Stomach (tissue), 9 donors: Measurements from ENCODE around the gene COL12A1. TPM values are rescaled to one million over a fixed set of nuclear protein-coding genes. Genes with fewer than 3 reads are reported as not detected.

Experiments used
- DNase-seq, 2 donors: peaks; one replicate each; pipeline versions ENCODE4 v3.0.0 to v3.0.0-alpha.2; 2013 to 2019
- H3K27ac ChIP-seq, 5 donors: fragments of 200-600 bp in 4 of 5; sonication (generic) in 4 of 5; one replicate each; pipeline ENCODE4 v1.5.1; 2013 to 2019; ENCODE audit warnings: mild to moderate bottlenecking in 1 of 5, moderate library complexity in 1 of 5
- H3K27me3 ChIP-seq, 3 donors: fragments of 200-600 bp; sonication (generic); one replicate each; pipeline ENCODE4 v1.5.1; 2017 to 2019; ENCODE audit warnings: mixed run types in 1 of 3
- H3K36me3 ChIP-seq, 4 donors: fragments of 200-600 bp; sonication (generic); 1 replicate in 3 of 4; 2 replicates in 1 of 4; pipeline ENCODE4 v1.5.1; 2016 to 2019
- H3K4me1 ChIP-seq, 4 donors: fragments of 200-600 bp; sonication (generic); one replicate each; pipeline ENCODE4 v1.5.1; 2016 to 2019
- H3K4me3 ChIP-seq, 4 donors: fragments of 200-600 bp; sonication (generic) in 3 of 4; one replicate each; pipeline ENCODE4 v1.5.1; 2016 to 2019; ENCODE audit warnings: mild to moderate bottlenecking in 1 of 4
- H3K9me3 ChIP-seq, 4 donors: fragments of 200-600 bp; sonication (generic); one replicate each; pipeline ENCODE4 v1.5.1; 2016 to 2019
- CTCF ChIP-seq, 7 experiments: fragments of 450-650 bp in 4 of 7; fragments of 200-600 bp in 3 of 7; sonication (generic) in 3 of 7; IDR thresholded peaks; one replicate each; pipeline ENCODE4 v1.5.1; 2016 to 2019; ENCODE audit warnings: antibody characterized with exemption in 7 of 7, control low read depth in 2 of 7, mild to moderate bottlenecking in 1 of 7
- EP300 ChIP-seq: sonication (generic); formaldehyde crosslinking; IDR thresholded peaks from one replicate; pipeline ENCODE4 v1.6.1; 2017; ENCODE audit warnings: antibody characterized with exemption
- POLR2A ChIP-seq, 4 donors: fragments of 450-650 bp; IDR thresholded peaks; one replicate each; pipeline ENCODE4 v1.6.1; 2016; ENCODE audit warnings: antibody characterized with exemption in 4 of 4, control low read depth in 2 of 4, mild to moderate bottlenecking in 1 of 4, moderate library complexity in 1 of 4
- POLR2AphosphoS5 ChIP-seq, 3 donors: sonication (generic); formaldehyde crosslinking; IDR thresholded peaks; one replicate each; pipeline ENCODE4 v1.6.1; 2016; ENCODE audit warnings: antibody characterized with exemption in 3 of 3
- WGBS, 5 donors: extraction: QIAGEN DNeasy Blood & Tissue Kit in 3 of 5; methylation state at CpG; one replicate each; pipeline versions ENCODE4 v1.1.5 to v1.1.7; 2013 to 2018; 5-methylcytosine and 5-hydroxymethylcytosine counted together
- intact Hi-C: fragments of 100-400 bp; cut with DNase I; formaldehyde crosslinking; loops from one replicate; pipeline ENCODE4 v1.15.1; 2023; ENCODE audit warnings: low total_unique reads
- polyA plus RNA-seq, 3 donors: library from polyadenylated mRNA; stranded (reverse); fragments of 200-250 nt; gene quantifications; one replicate each; pipeline ENCODE4 v1.2.3, GENCODE V29; 2013
- total RNA-seq, 5 donors: library from RNA; depleted of rRNA; stranded (reverse); fragments of >200 nt; gene quantifications; one replicate each; pipeline versions ENCODE4 v1.1.0 to v1.2.3, GENCODE V29; 2014 to 2016
- donor health status: healthy with polysubstance abuse.
- donor health status: Bipolar disorder and iron deficiency.
- donor health status: healthy.

The COL12A1 gene
- total and polyA plus RNA-seq, 8 donors = 3.4 to 170 (median 20.3) TPM

GRCh38 chr6:75108333-75108974 is 97.4 kb downstream of the COL12A1 start:
- 34 to 62% (median 40%) methylated on average over 2 of the region's 2 CpGs for WGBS, 5 donors
- Histone ChIP-seq H3K27ac (no peak overlapping the region), H3K9me3 (no peaks in the 10 kb centered on the region), H3K4me1 (peaks cover 0 to 16% (median 0%) of the 10 kb centered on the region in 4 donors), H3K4me3 (no peak overlapping the region), H3K36me3 (peaks cover 0 to 4% (median 0%) of the 10 kb centered on the region in 4 donors), H3K27me3 (no peaks in the 10 kb centered on the region)
- intact Hi-C loops = no loop called here
- TF ChIP-seq CTCF (IDR thresholded peaks at IDR 0.05) (no peak), POLR2A (IDR thresholded peaks at IDR 0.05) (no peak), POLR2AphosphoS5 (IDR thresholded peaks at IDR 0.05) (no peak), EP300 (no peak)
- no peak for DNase-seq

- Histone ChIP-seq H3K4me3 (no peak overlapping the region), H3K27me3 (no peaks in the 10 kb centered on the region), H3K36me3 (peaks cover 0 to 7% (median 0%) of the 10 kb centered on the region in 4 donors), H3K27ac (no peak overlapping the region), H3K4me1 (peaks cover 0 to 16% (median 0%) of the 10 kb centered on the region in 4 donors), H3K9me3 (no peaks in the 10 kb centered on the region)
- DNase-seq = no peak
- intact Hi-C loops = no loop called here
- no peak for TF ChIP-seq POLR2A (IDR thresholded peaks at IDR 0.05)
- peak in 2 of 3 donors; percentile 23 to 32 for TF ChIP-seq POLR2AphosphoS5 (IDR thresholded peaks at IDR 0.05)
Observed at GRCh38 chr6:75107913-75108312, 97.9 kb downstream of the COL12A1 start.

- intact Hi-C loops = no loop called here
- no peak for TF ChIP-seq POLR2AphosphoS5 (IDR thresholded peaks at IDR 0.05)
- TF ChIP-seq EP300 = no peak
- TF ChIP-seq POLR2A (IDR thresholded peaks at IDR 0.05) = no peak
- TF ChIP-seq CTCF (IDR thresholded peaks at IDR 0.05) = no peak
- Histone ChIP-seq H3K36me3 (peaks cover 0 to 7% (median 0%) of the 10 kb centered on the region in 4 donors), H3K27ac (no peak overlapping the region), H3K27me3 (no peaks in the 10 kb centered on the region), H3K4me1 (peaks cover 0 to 16% (median 0%) of the 10 kb centered on the region in 4 donors), H3K4me3 (no peak overlapping the region), H3K9me3 (no peaks in the 10 kb centered on the region)
- no peak for DNase-seq
- WGBS, 5 donors = 86 to 93% (median 91%) methylated on average over 2 of the region's 2 CpGs
Observed at GRCh38 chr6:75106426-75106825, 99.4 kb downstream of the COL12A1 start.

GRCh38 chr6:75103431-75103830 is 102.4 kb downstream of the COL12A1 start:
- intact Hi-C loops = no loop called here
- Histone ChIP-seq H3K27ac (no peak overlapping the region), H3K4me1 (peaks cover 0 to 19% (median 1%) of the 10 kb centered on the region in 4 donors), H3K27me3 (no peaks in the 10 kb centered on the region), H3K4me3 (no peak overlapping the region), H3K9me3 (no peaks in the 10 kb centered on the region), H3K36me3 (peaks cover 0 to 7% (median 0%) of the 10 kb centered on the region in 4 donors)
- TF ChIP-seq POLR2AphosphoS5 (IDR thresholded peaks at IDR 0.05) = no peak
- TF ChIP-seq EP300 = no peak
- TF ChIP-seq POLR2A (IDR thresholded peaks at IDR 0.05) = no peak
- TF ChIP-seq CTCF (IDR thresholded peaks at IDR 0.05) = no peak
- DNase-seq = no peak
- WGBS, 5 donors = 38 to 81% (median 50%) methylated on average over 1 of the region's 1 CpG

GRCh38 chr6:75102301-75102700 is 103.6 kb downstream of the COL12A1 start:
- no peak for TF ChIP-seq EP300
- TF ChIP-seq POLR2A (IDR thresholded peaks at IDR 0.05) = no peak
- TF ChIP-seq CTCF (IDR thresholded peaks at IDR 0.05) = no peak
- TF ChIP-seq POLR2AphosphoS5 (IDR thresholded peaks at IDR 0.05) = no peak
- no peaks in the 10 kb centered on the region for H3K9me3 ChIP-seq
- no peak overlapping the region for H3K4me3 ChIP-seq
- H3K27me3 ChIP-seq = no peaks in the 10 kb centered on the region
- WGBS, 5 donors = 41 to 59% (median 50%) methylated on average over 5 of the region's 5 CpGs
- no peak overlapping the region for H3K27ac ChIP-seq
- intact Hi-C loops = no loop called here
- peaks cover 0 to 19% (median 3%) of the 10 kb centered on the region in 4 donors for H3K4me1 ChIP-seq
- no peak for DNase-seq
- peaks cover 0 to 7% (median 0%) of the 10 kb centered on the region in 4 donors for H3K36me3 ChIP-seq
